Stimulated activated CD4-positive, alpha-beta T cell treated with anti-CD3 and anti-CD28 coated beads, Interleukin-2, amount 100 ng/mL, for 24 hours (primary cell): ENCODE data around the gene ZSCAN31.
"Not testable (repeated sequence)": the region's sequence is repeated elsewhere in the genome, so short reads cannot be mapped to it uniquely, and the experiment has no call there.

Experiments used
- DNase-seq, 2 donors: peaks; one replicate each; pipeline ENCODE4 v3.0.0-alpha.2; 2020

Gene ZSCAN31

GRCh38 chr6:28351493-28351925 lies 15.6 kb upstream of the ZSCAN31 start:
- no peak for DNase-seq

- no peak for DNase-seq
Measured at GRCh38 chr6:28351087-28351486, 15.1 kb upstream of the ZSCAN31 start.

- peak; percentile 87 to 88 for DNase-seq
Measured at GRCh38 chr6:28349892-28350737, 14.2 kb upstream of the ZSCAN31 start, which contains the start of gene ZKSCAN3. ZKSCAN3 (plus strand) TSS chr6:28349947; CDS start chr6:28359587, 9,640 bp downstream.

GRCh38 chr6:28349344-28349891 lies 13.5 kb upstream of the ZSCAN31 start:
- no peak for DNase-seq

- no peak for DNase-seq
Measured at GRCh38 chr6:28347119-28347518, 11.2 kb upstream of the ZSCAN31 start.

GRCh38 chr6:28345201-28345600 lies 9.3 kb upstream of the ZSCAN31 start:
- no peak for DNase-seq

- no peak for DNase-seq
Measured at GRCh38 chr6:28343898-28344677, 8.1 kb upstream of the ZSCAN31 start.

GRCh38 chr6:28340310-28341095 lies 4.6 kb upstream of the ZSCAN31 start:
- DNase-seq, result no peak

GRCh38 chr6:28337121-28337520 lies 1.2 kb upstream of the ZSCAN31 start:
- no peak for DNase-seq

GRCh38 chr6:28336284-28337120 lies 554 bp upstream of the ZSCAN31 start:
- DNase-seq, result peak in 1 of 2 donors; percentile 28

- DNase-seq, result no peak
Measured at GRCh38 chr6:28335040-28335563, 846 bp downstream of the ZSCAN31 start.

GRCh38 chr6:28334286-28335039 lies 1.5 kb downstream of the ZSCAN31 start:
- DNase-seq, result no peak

- DNase-seq, result no peak
Measured at GRCh38 chr6:28333599-28334018, 2.3 kb downstream of the ZSCAN31 start.

GRCh38 chr6:28333047-28333446 lies 2.9 kb downstream of the ZSCAN31 start:
- DNase-seq, result no peak

GRCh38 chr6:28330041-28330440 lies 5.9 kb downstream of the ZSCAN31 start:
- no peak for DNase-seq

GRCh38 chr6:28326371-28326948 lies 9.5 kb downstream of the ZSCAN31 start:
- no peak for DNase-seq

GRCh38 chr6:28323813-28324424 lies 12.0 kb downstream of the ZSCAN31 start:
- no peak for DNase-seq

GRCh38 chr6:28322661-28323060 lies 13.3 kb downstream of the ZSCAN31 start:
- no peak for DNase-seq

GRCh38 chr6:28317866-28318265 lies 18.1 kb downstream of the ZSCAN31 start:
- not testable (repeated sequence) for DNase-seq

GRCh38 chr6:28315628-28316027 lies 20.3 kb downstream of the ZSCAN31 start:
- DNase-seq, result no peak
